GM23338 (cell line): Measurements from ENCODE around the gene KCNH6. TPM values are rescaled to one million over a fixed set of nuclear protein-coding genes. Genes with fewer than 3 reads are reported as not detected.

Experiments used
- ATAC-seq: fragments of 200-7000 bp; cut with Tn5 transposase; 3 replicates; pipeline ENCODE4 v1.9.1; 2020
- DNase-seq: peaks from one replicate; pipeline ENCODE4 v3.0.0-alpha.2; 2015; ENCODE audit warnings: low spot score
- H2AFZ ChIP-seq: fragments of 200-600 bp; sonication (generic); 2 replicates; pipeline ENCODE4 v1.8.0; 2016; ENCODE audit warnings: antibody characterized with exemption, mild to moderate bottlenecking, moderate library complexity
- H3F3A ChIP-seq: fragments of 200-600 bp; sonication (generic); replicated peaks from 2 replicates; pipeline ENCODE4 v1.8.0; 2017; ENCODE audit warnings: antibody characterized with exemption, mixed run types, low read depth
- H3K27ac ChIP-seq: fragments of 200-600 bp; sonication (generic); 2 replicates; pipeline ENCODE4 v1.6.1; 2016; ENCODE audit warnings: low read depth
- H3K27me3 ChIP-seq: fragments of 200-600 bp; sonication (generic); 2 replicates; pipeline ENCODE4 v1.8.0; 2016; ENCODE audit warnings: mild to moderate bottlenecking, mixed run types, moderate library complexity; ENCODE audit not compliant: insufficient read depth
- H3K36me3 ChIP-seq: fragments of 200-600 bp; sonication (generic); 2 replicates; pipeline ENCODE4 v1.8.0; 2016; ENCODE audit warnings: mild to moderate bottlenecking; ENCODE audit not compliant: insufficient read depth
- H3K4me1 ChIP-seq: fragments of 200-600 bp; sonication (generic); 2 replicates; pipeline ENCODE4 v1.8.0; 2016; ENCODE audit warnings: mild to moderate bottlenecking, moderate library complexity; ENCODE audit not compliant: insufficient read depth
- H3K4me2 ChIP-seq: fragments of 200-600 bp; sonication (generic); 2 replicates; pipeline ENCODE4 v1.7.1; 2017; ENCODE audit warnings: mixed run types
- H3K4me3 ChIP-seq: fragments of 200-600 bp; sonication (generic); 2 replicates; pipeline ENCODE4 v1.6.1; 2016; ENCODE audit warnings: mixed run types
- H3K79me2 ChIP-seq: fragments of 200-600 bp; sonication (generic); replicated peaks from 2 replicates; pipeline ENCODE4 v1.8.0; 2017; ENCODE audit warnings: mild to moderate bottlenecking; ENCODE audit not compliant: insufficient read depth
- H3K9me2 ChIP-seq: fragments of 200-600 bp; sonication (generic); 2 replicates; pipeline ENCODE4 v1.8.0; 2017; ENCODE audit not compliant: insufficient read depth
- H4K20me1 ChIP-seq: fragments of 200-600 bp; sonication (generic); replicated peaks from 2 replicates; pipeline ENCODE4 v1.8.0; 2017; ENCODE audit warnings: mild to moderate bottlenecking; ENCODE audit not compliant: insufficient read depth
- H3K27ac Mint-ChIP-seq: 2 replicates; pipeline ENCODE4 v1.8.0; 2020; ENCODE audit warnings: inconsistent platforms, mild to moderate bottlenecking, moderate library complexity, mixed read lengths
- H3K27me3 Mint-ChIP-seq: 3 replicates; pipeline ENCODE4 v1.8.0; 2022; ENCODE audit warnings: low read depth, mild to moderate bottlenecking, moderate library complexity, mixed read lengths, inconsistent platforms; ENCODE audit not compliant: insufficient read depth, poor library complexity
- H3K36me3 Mint-ChIP-seq: 3 replicates; pipeline ENCODE4 v1.8.0; 2021; ENCODE audit warnings: low read depth, mild to moderate bottlenecking, inconsistent platforms, moderate library complexity, mixed read lengths
- H3K4me1 Mint-ChIP-seq: 3 replicates; pipeline ENCODE4 v1.8.0; 2020; ENCODE audit warnings: mild to moderate bottlenecking, inconsistent platforms, mixed read lengths
- H3K4me3 Mint-ChIP-seq: 3 replicates; pipeline ENCODE4 v1.8.0; 2021; ENCODE audit warnings: moderate library complexity, mild to moderate bottlenecking, inconsistent platforms, mixed read lengths
- H3K9me3 Mint-ChIP-seq: 3 replicates; pipeline ENCODE4 v1.8.0; 2020; ENCODE audit warnings: moderate library complexity, mild to moderate bottlenecking, inconsistent platforms, mixed read lengths
- EZH2phosphoT487 ChIP-seq: fragments of 200-600 bp; sonication (generic); IDR thresholded peaks from one replicate; pipeline ENCODE4 v1.8.1; 2018; ENCODE audit warnings: antibody characterized with exemption; ENCODE audit not compliant: unreplicated experiment
- JUNB ChIP-seq: IDR thresholded peaks from one replicate; pipeline ENCODE4 v1.6.1; 2016; ENCODE audit warnings: antibody characterized with exemption; ENCODE audit not compliant: unreplicated experiment
- NANOG ChIP-seq: IDR thresholded peaks from 2 replicates; pipeline ENCODE4 v1.6.1; 2016; ENCODE audit warnings: antibody characterized with exemption, borderline replicate concordance
- ZNF114 ChIP-seq: fragments of 250-450 bp; sonication (Bioruptor Pico); IDR thresholded peaks from 2 replicates; pipeline ENCODE4 v1.5.0; 2020; ENCODE audit warnings: mild to moderate bottlenecking, moderate library complexity
- ZNF331 ChIP-seq: fragments of 250-450 bp; sonication (Bioruptor Pico); IDR thresholded peaks from 2 replicates; pipeline ENCODE4 v1.5.0; 2020; ENCODE audit warnings: low read depth, mild to moderate bottlenecking, moderate library complexity
- polyA plus RNA-seq: library from polyadenylated mRNA; unstranded; fragments of >200 nt; fragmentation: Nextera tagmentation; extraction: Ambion mirVana; gene quantifications from 2 replicates; pipeline ENCODE4 v1.2.1, GENCODE V29; 2016
- total RNA-seq: library from RNA; depleted of rRNA; stranded (reverse); fragments of >200 nt; shearing (Covaris generic); gene quantifications from 2 replicates; pipeline ENCODE4 v1.2.3, GENCODE V29; 2014
- TF ChIP-seq, protein P1 (sequence below), 2 experiments: fragments of 200-600 bp in 1 of 2; sonication (generic) in 1 of 2; conservative IDR thresholded peaks; 2 replicates each; pipeline versions ENCODE4 v1.5.1 to v1.6.1; 2016 to 2017; ENCODE audit warnings: antibody characterized with exemption in 2 of 2, low read depth in 2 of 2, mild to moderate bottlenecking in 2 of 2, moderate library complexity in 1 of 2
- TF ChIP-seq, protein P2 (sequence below): fragments of 250-450 bp; sonication (Bioruptor Pico); IDR thresholded peaks from 2 replicates; pipeline ENCODE4 v1.5.0; 2020; ENCODE audit warnings: mild to moderate bottlenecking, moderate library complexity
- TF ChIP-seq, protein P3 (sequence below): IDR thresholded peaks from one replicate; pipeline ENCODE4 v1.6.1; 2018; ENCODE audit warnings: antibody characterized with exemption; ENCODE audit not compliant: unreplicated experiment

Gene KCNH6
- total and polyA plus RNA-seq, 2 experiments from 2014 or later, result 1.3 to 2.8 TPM

DNA sequence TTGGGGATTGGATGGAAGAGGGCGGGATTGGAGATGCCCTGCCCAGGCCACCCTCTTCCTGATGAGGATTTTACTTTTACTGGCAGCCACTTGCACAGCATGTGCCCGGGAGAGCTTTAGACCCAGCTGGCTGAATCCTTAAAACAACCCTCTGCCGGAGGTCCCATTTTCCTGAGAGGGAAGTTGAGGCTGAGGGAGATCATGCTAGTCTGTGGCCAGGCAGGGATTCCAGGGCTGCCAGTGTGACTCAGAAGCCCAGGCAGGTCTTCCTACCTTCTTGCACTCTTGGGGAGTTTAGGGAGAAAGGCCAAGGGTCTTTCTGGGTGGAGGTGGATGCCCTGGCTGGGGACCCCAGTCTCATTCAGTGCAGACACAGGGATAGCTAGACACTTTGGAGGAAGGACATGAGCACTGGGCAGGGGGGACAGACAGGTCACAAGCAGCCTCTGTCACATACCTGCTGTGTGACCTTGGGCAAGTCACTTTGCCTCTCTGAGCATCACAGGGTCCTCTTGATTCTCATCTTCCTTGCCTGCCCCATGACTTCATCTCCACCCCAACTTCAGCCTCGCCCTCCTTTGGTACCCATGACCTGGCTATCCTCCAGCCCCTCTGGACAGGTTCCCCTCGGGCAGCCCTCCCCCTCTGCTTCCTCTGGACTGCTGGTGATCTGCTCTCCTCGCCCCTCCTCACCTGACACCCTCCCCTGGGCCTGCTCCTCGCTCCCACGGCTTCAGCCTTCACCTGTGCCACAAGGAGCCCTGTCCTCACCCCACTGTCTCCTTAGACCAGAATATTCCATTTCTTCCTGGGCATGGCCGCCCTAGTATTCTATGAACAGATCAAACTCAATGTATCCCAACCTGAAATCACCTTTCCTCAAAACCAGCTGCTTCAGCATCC is 15.8 kb downstream of the KCNH6 start:
- no peaks in the 10 kb centered on the region for H4K20me1 ChIP-seq
- ATAC-seq (peak; percentile 21), DNase-seq (no peak)
- H3K27ac Mint-ChIP-seq, result no peak overlapping the region
- H3K79me2 ChIP-seq, result no peaks in the 10 kb centered on the region
- peak overlapping the region; percentile 69 for H3K4me3 Mint-ChIP-seq
- peak overlapping the region; percentile 62 for H3K4me3 ChIP-seq
- peaks cover 28% of the 10 kb centered on the region for H3K27me3 ChIP-seq
- H3K9me3 Mint-ChIP-seq, result no peaks in the 10 kb centered on the region
- H2AFZ ChIP-seq, result peak overlapping the region; percentile 96
- no peaks in the 10 kb centered on the region for H3F3A ChIP-seq
- peak overlapping the region; percentile 90 for H3K4me2 ChIP-seq
- no peaks in the 10 kb centered on the region; the same call in 1 of the 3 replicates for H3K36me3 Mint-ChIP-seq
- peaks cover 18% of the 10 kb centered on the region for H3K4me1 Mint-ChIP-seq
- H3K4me1 ChIP-seq, result peaks cover 7% of the 10 kb centered on the region; the same call in 1 of the 2 replicates
- no peak overlapping the region for H3K27ac ChIP-seq
- H3K36me3 ChIP-seq, result no peaks in the 10 kb centered on the region
- TF ChIP-seq, protein P1, sequence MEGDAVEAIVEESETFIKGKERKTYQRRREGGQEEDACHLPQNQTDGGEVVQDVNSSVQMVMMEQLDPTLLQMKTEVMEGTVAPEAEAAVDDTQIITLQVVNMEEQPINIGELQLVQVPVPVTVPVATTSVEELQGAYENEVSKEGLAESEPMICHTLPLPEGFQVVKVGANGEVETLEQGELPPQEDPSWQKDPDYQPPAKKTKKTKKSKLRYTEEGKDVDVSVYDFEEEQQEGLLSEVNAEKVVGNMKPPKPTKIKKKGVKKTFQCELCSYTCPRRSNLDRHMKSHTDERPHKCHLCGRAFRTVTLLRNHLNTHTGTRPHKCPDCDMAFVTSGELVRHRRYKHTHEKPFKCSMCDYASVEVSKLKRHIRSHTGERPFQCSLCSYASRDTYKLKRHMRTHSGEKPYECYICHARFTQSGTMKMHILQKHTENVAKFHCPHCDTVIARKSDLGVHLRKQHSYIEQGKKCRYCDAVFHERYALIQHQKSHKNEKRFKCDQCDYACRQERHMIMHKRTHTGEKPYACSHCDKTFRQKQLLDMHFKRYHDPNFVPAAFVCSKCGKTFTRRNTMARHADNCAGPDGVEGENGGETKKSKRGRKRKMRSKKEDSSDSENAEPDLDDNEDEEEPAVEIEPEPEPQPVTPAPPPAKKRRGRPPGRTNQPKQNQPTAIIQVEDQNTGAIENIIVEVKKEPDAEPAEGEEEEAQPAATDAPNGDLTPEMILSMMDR (conservative IDR thresholded peaks at IDR 0.05; ENCODE audit: low read depth in 2 of 2), result no peak
- TF ChIP-seq ZNF331 (CRISPR knock-in tag), result no peak
- TF ChIP-seq JUNB, result no peak
- TF ChIP-seq, protein P2, sequence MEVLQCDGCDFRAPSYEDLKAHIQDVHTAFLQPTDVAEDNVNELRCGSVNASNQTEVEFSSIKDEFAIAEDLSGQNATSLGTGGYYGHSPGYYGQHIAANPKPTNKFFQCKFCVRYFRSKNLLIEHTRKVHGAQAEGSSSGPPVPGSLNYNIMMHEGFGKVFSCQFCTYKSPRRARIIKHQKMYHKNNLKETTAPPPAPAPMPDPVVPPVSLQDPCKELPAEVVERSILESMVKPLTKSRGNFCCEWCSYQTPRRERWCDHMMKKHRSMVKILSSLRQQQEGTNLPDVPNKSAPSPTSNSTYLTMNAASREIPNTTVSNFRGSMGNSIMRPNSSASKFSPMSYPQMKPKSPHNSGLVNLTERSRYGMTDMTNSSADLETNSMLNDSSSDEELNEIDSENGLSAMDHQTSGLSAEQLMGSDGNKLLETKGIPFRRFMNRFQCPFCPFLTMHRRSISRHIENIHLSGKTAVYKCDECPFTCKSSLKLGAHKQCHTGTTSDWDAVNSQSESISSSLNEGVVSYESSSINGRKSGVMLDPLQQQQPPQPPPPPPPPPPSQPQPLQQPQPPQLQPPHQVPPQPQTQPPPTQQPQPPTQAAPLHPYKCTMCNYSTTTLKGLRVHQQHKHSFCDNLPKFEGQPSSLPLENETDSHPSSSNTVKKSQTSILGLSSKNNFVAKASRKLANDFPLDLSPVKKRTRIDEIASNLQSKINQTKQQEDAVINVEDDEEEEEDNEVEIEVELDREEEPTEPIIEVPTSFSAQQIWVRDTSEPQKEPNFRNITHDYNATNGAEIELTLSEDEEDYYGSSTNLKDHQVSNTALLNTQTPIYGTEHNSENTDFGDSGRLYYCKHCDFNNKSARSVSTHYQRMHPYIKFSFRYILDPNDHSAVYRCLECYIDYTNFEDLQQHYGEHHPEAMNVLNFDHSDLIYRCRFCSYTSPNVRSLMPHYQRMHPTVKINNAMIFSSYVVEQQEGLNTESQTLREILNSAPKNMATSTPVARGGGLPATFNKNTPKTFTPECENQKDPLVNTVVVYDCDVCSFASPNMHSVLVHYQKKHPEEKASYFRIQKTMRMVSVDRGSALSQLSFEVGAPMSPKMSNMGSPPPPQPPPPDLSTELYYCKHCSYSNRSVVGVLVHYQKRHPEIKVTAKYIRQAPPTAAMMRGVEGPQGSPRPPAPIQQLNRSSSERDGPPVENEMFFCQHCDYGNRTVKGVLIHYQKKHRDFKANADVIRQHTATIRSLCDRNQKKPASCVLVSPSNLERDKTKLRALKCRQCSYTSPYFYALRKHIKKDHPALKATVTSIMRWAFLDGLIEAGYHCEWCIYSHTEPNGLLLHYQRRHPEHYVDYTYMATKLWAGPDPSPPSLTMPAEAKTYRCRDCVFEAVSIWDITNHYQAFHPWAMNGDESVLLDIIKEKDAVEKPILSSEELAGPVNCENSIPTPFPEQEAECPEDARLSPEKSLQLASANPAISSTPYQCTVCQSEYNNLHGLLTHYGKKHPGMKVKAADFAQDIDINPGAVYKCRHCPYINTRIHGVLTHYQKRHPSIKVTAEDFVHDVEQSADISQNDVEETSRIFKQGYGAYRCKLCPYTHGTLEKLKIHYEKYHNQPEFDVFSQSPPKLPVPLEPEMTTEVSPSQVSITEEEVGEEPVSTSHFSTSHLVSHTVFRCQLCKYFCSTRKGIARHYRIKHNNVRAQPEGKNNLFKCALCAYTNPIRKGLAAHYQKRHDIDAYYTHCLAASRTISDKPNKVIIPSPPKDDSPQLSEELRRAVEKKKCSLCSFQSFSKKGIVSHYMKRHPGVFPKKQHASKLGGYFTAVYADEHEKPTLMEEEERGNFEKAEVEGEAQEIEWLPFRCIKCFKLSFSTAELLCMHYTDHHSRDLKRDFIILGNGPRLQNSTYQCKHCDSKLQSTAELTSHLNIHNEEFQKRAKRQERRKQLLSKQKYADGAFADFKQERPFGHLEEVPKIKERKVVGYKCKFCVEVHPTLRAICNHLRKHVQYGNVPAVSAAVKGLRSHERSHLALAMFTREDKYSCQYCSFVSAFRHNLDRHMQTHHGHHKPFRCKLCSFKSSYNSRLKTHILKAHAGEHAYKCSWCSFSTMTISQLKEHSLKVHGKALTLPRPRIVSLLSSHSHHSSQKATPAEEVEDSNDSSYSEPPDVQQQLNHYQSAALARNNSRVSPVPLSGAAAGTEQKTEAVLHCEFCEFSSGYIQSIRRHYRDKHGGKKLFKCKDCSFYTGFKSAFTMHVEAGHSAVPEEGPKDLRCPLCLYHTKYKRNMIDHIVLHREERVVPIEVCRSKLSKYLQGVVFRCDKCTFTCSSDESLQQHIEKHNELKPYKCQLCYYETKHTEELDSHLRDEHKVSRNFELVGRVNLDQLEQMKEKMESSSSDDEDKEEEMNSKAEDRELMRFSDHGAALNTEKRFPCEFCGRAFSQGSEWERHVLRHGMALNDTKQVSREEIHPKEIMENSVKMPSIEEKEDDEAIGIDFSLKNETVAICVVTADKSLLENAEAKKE, result no peak
- no peak for TF ChIP-seq EZH2phosphoT487
- TF ChIP-seq, protein P3, sequence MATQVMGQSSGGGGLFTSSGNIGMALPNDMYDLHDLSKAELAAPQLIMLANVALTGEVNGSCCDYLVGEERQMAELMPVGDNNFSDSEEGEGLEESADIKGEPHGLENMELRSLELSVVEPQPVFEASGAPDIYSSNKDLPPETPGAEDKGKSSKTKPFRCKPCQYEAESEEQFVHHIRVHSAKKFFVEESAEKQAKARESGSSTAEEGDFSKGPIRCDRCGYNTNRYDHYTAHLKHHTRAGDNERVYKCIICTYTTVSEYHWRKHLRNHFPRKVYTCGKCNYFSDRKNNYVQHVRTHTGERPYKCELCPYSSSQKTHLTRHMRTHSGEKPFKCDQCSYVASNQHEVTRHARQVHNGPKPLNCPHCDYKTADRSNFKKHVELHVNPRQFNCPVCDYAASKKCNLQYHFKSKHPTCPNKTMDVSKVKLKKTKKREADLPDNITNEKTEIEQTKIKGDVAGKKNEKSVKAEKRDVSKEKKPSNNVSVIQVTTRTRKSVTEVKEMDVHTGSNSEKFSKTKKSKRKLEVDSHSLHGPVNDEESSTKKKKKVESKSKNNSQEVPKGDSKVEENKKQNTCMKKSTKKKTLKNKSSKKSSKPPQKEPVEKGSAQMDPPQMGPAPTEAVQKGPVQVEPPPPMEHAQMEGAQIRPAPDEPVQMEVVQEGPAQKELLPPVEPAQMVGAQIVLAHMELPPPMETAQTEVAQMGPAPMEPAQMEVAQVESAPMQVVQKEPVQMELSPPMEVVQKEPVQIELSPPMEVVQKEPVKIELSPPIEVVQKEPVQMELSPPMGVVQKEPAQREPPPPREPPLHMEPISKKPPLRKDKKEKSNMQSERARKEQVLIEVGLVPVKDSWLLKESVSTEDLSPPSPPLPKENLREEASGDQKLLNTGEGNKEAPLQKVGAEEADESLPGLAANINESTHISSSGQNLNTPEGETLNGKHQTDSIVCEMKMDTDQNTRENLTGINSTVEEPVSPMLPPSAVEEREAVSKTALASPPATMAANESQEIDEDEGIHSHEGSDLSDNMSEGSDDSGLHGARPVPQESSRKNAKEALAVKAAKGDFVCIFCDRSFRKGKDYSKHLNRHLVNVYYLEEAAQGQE, result no peak
- no peak for TF ChIP-seq ZNF114 (CRISPR knock-in tag)
- no peak for TF ChIP-seq NANOG
- H3K27me3 Mint-ChIP-seq, result peaks cover 24% of the 10 kb centered on the region
- no peaks in the 10 kb centered on the region for H3K9me2 ChIP-seq
